Keratinocyte (primary cell): Measurements from ENCODE around the gene ATIC. TPM values are rescaled to one million over a fixed set of nuclear protein-coding genes. Genes with fewer than 3 reads are reported as not detected.

Experiments used
- DNase-seq: peaks from one replicate; pipeline ENCODE4 v3.0.0-alpha.2; 2011; ENCODE audit warnings: low read depth, missing footprints, low spot score
- FAIRE-seq: peaks from 2 replicates; lab custom pipeline; 2011; peaks lifted over from hg19 to GRCh38; lab: Jason Lieb, UNC
- H2AFZ ChIP-seq: 2 replicates; pipeline ENCODE4 v1.6.0; 2012; ENCODE audit warnings: low read length, control low read depth, inconsistent platforms; ENCODE audit not compliant: control insufficient read depth
- H3K27ac ChIP-seq: 2 replicates; pipeline ENCODE4 v1.5.1; 2011; ENCODE audit warnings: low read length; ENCODE audit not compliant: control insufficient read depth, insufficient read depth
- H3K27me3 ChIP-seq: 3 replicates; pipeline ENCODE4 v1.6.0; 2011; ENCODE audit warnings: low read length; ENCODE audit not compliant: control insufficient read depth, insufficient read depth; ENCODE audit errors: extremely low read depth
- H3K36me3 ChIP-seq, 2 experiments: 2 replicates in 1 of 2; 3 replicates in 1 of 2; pipeline ENCODE4 v1.5.1; 2011; ENCODE audit warnings: low read length in 2 of 2, mild to moderate bottlenecking in 1 of 2; ENCODE audit not compliant: control insufficient read depth in 2 of 2, insufficient read depth in 2 of 2; ENCODE audit errors: extremely low read depth in 1 of 2
- H3K4me1 ChIP-seq: 3 replicates; pipeline ENCODE4 v1.5.1; 2011; ENCODE audit warnings: low read length; ENCODE audit not compliant: control insufficient read depth, insufficient read depth; ENCODE audit errors: extremely low read depth
- H3K4me2 ChIP-seq: 3 replicates; pipeline ENCODE4 v1.6.0; 2011; ENCODE audit warnings: low read depth, low read length; ENCODE audit not compliant: control insufficient read depth, insufficient read depth; ENCODE audit errors: extremely low read depth
- H3K4me3 ChIP-seq, 3 experiments: fragments of 200-600 bp in 1 of 3; sonication (generic) in 1 of 3; 2 replicates in 2 of 3; 3 replicates in 1 of 3; pipeline ENCODE4 v1.5.1; 2011 to 2016; ENCODE audit warnings: low read length in 3 of 3, mild to moderate bottlenecking in 3 of 3, control low read depth in 2 of 3, inconsistent platforms in 1 of 3, low read depth in 1 of 3, mixed read lengths in 1 of 3, mixed run types in 1 of 3, moderate library complexity in 1 of 3; ENCODE audit not compliant: control insufficient read depth in 2 of 3, insufficient read depth in 2 of 3; ENCODE audit errors: extremely low read depth in 1 of 3
- H3K79me2 ChIP-seq: 2 replicates; pipeline ENCODE4 v1.6.0; 2012; ENCODE audit warnings: low read length; ENCODE audit not compliant: control insufficient read depth, insufficient read depth
- H3K9ac ChIP-seq: 3 replicates; pipeline ENCODE4 v1.6.0; 2011; ENCODE audit warnings: low read length; ENCODE audit not compliant: control insufficient read depth, insufficient read depth; ENCODE audit errors: extremely low read depth
- H3K9me1 ChIP-seq: 3 replicates; pipeline ENCODE4 v1.6.0; 2011; ENCODE audit warnings: low read length; ENCODE audit not compliant: control insufficient read depth, insufficient read depth; ENCODE audit errors: extremely low read depth
- H3K9me3 ChIP-seq: 2 replicates; pipeline ENCODE4 v1.5.1; 2012; ENCODE audit warnings: low read depth, low read length; ENCODE audit not compliant: control insufficient read depth
- H4K20me1 ChIP-seq: 3 replicates; pipeline ENCODE4 v1.6.0; 2011; ENCODE audit warnings: low read length; ENCODE audit not compliant: control insufficient read depth, insufficient read depth; ENCODE audit errors: extremely low read depth
- CTCF ChIP-seq, 3 experiments: IDR thresholded peaks in 1 of 3; conservative IDR thresholded peaks in 1 of 3; optimal IDR thresholded peaks in 1 of 3; 2 replicates in 2 of 3; 3 replicates in 1 of 3; pipeline versions ENCODE3 to v1.5.1; 2011; ENCODE audit warnings: low read length in 3 of 3, mild to moderate bottlenecking in 3 of 3, moderate library complexity in 2 of 3, control low read depth in 1 of 3, inconsistent platforms in 1 of 3; ENCODE audit not compliant: insufficient read depth in 2 of 3; ENCODE audit errors: extremely low read depth in 1 of 3
- EZH2 ChIP-seq: IDR thresholded peaks from one replicate; pipeline ENCODE4 v1.6.1; 2012; ENCODE audit warnings: inconsistent platforms, mild to moderate bottlenecking, low read length, moderate library complexity
- dilution Hi-C: fragments of 300-500 bp; cut with MboI; formaldehyde crosslinking; loops from one replicate; pipeline ENCODE4 v1.7.0; 2020; ENCODE audit warnings: low sequenced_read_pairs; ENCODE audit not compliant: extremely low pct_ligation_motif_present
- polyA plus RNA-seq, 5 experiments: library from polyadenylated mRNA; depleted of rRNA in 3 of 5; stranded (reverse) in 3 of 5; stranded (forward) in 1 of 5; unstranded in 1 of 5; fragments of >200 nt; gene quantifications; 1 replicate in 1 of 5; 2 replicates in 3 of 5; 3 replicates in 1 of 5; pipeline versions ENCODE4 v1.2.1 to v1.2.3, GENCODE V29; 2011 to 2012; ENCODE audit warnings: missing spikeins in 2 of 5, low read depth in 1 of 5, low replicate concordance in 1 of 5

ATIC gene
- polyA plus RNA-seq, 1 donor (not counting 4 experiments of a cell fraction or from before 2014, with no cell fraction given), result 110 TPM

GRCh38 chr2:215382011-215382410, 70.2 kb downstream of the ATIC start:
- no peak for TF ChIP-seq EZH2
- no peak for TF ChIP-seq CTCF (optimal IDR thresholded peaks at IDR 0.05 in 1 of 3, IDR thresholded peaks at IDR 0.05 in 1 of 3, conservative IDR thresholded peaks at IDR 0.05 in 1 of 3; ENCODE audit: extremely low read depth in 1 of 3, insufficient read depth in 2 of 3, low read length in 3 of 3)
- Histone ChIP-seq H3K27me3 (no peaks in the 10 kb centered on the region), H3K9me3 (no peaks in the 10 kb centered on the region), H3K4me1 (no peaks in the 10 kb centered on the region), H3K4me2 (no peak overlapping the region), H3K36me3 (peaks cover 9 to 41% of the 10 kb centered on the region in 2 experiments), H3K4me3 (no peak overlapping the region), H2AFZ (no peak overlapping the region), H3K9ac (no peak overlapping the region), H3K27ac (no peak overlapping the region), H4K20me1 (no peaks in the 10 kb centered on the region), H3K9me1 (no peaks in the 10 kb centered on the region), H3K79me2 (no peaks in the 10 kb centered on the region)
- dilution Hi-C loops, result no loop called here
- no peak for DNase-seq
- no peak for FAIRE-seq

- Histone ChIP-seq H3K27ac (no peak overlapping the region), H3K9me1 (no peaks in the 10 kb centered on the region), H4K20me1 (no peaks in the 10 kb centered on the region), H3K79me2 (no peaks in the 10 kb centered on the region), H3K9ac (no peak overlapping the region), H3K4me2 (no peak overlapping the region), H3K27me3 (no peaks in the 10 kb centered on the region), H3K4me3 (no peak overlapping the region), H3K9me3 (no peaks in the 10 kb centered on the region), H3K36me3 (peaks cover 4 to 37% of the 10 kb centered on the region in 2 experiments), H3K4me1 (no peaks in the 10 kb centered on the region), H2AFZ (no peak overlapping the region)
- dilution Hi-C loops, result no loop called here
- no peak for TF ChIP-seq CTCF (optimal IDR thresholded peaks at IDR 0.05 in 1 of 3, IDR thresholded peaks at IDR 0.05 in 1 of 3, conservative IDR thresholded peaks at IDR 0.05 in 1 of 3; ENCODE audit: extremely low read depth in 1 of 3, insufficient read depth in 2 of 3, low read length in 3 of 3)
- no peak for TF ChIP-seq EZH2
- DNase-seq (no peak), FAIRE-seq (no peak)
Observed at GRCh38 chr2:215382480-215382879, 70.6 kb downstream of the ATIC start.
